KOPT-K1 (cell line): ENCODE data around the gene LMAN1.

Experiments used
- H3K27ac ChIP-seq: fragments of 200-600 bp; sonication (generic); 2 replicates; pipeline ENCODE4 v1.5.1; 2016; ENCODE audit warnings: antibody characterized with exemption, mild to moderate bottlenecking, low read depth, low read length; ENCODE audit not compliant: poor library complexity, severe bottlenecking
- H3K36me3 ChIP-seq: fragments of 200-600 bp; sonication (generic); 2 replicates; pipeline ENCODE4 v1.5.1; 2017; ENCODE audit warnings: antibody characterized with exemption, mild to moderate bottlenecking, low read length, moderate library complexity; ENCODE audit not compliant: insufficient read depth
- H3K9me3 ChIP-seq: fragments of 200-600 bp; sonication (generic); 2 replicates; pipeline ENCODE4 v1.5.1; 2017; ENCODE audit warnings: antibody characterized with exemption, low read length, mild to moderate bottlenecking; ENCODE audit not compliant: insufficient read depth, poor library complexity, severe bottlenecking

The LMAN1 gene, protein sequence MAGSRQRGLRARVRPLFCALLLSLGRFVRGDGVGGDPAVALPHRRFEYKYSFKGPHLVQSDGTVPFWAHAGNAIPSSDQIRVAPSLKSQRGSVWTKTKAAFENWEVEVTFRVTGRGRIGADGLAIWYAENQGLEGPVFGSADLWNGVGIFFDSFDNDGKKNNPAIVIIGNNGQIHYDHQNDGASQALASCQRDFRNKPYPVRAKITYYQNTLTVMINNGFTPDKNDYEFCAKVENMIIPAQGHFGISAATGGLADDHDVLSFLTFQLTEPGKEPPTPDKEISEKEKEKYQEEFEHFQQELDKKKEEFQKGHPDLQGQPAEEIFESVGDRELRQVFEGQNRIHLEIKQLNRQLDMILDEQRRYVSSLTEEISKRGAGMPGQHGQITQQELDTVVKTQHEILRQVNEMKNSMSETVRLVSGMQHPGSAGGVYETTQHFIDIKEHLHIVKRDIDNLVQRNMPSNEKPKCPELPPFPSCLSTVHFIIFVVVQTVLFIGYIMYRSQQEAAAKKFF

DNA sequence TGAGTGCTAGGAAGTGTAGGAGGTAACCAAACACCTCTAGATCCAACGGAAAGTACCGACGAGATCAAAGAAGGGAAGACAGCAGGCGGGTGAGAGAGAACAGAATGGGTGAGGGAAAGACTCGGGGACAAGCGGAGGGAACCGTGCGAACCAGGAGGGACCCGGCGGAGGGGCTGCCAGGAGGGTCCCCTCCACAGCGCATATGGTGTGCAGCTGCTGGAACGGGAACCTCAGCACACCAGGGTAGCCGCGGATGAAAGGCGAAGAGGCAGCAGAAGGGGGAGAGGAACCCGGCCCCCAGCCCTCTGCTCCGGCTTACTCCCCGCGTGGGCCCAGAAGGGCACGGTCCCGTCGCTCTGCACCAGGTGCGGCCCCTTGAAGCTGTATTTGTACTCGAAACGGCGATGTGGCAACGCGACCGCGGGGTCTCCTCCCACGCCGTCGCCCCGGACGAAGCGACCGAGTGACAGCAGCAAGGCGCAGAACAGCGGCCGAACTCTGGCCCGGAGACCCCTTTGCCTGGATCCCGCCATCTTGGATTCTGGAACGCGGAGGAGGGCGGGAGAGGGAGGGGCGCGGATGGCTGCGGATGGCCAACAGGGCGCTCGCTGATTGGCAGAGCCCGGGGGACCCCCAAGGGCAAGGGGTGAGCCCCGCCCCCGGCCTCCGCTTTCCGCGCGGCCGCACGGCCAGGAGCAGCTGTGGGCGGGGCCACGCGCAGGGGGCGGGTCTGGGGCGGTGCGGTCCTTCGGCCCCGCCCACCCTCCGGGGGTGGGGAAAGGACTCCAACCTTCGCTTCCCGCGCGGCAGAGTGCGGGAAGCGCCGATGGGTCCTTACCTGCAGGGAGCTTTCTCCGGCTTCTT lies at the start of gene LMAN1:
TSS of gene LMAN1 (minus strand) at position 554 of the 864 bp plus-strand sequence. CDS start at position 533, 21 bp downstream.
- H3K9me3 ChIP-seq: no peaks in the 10 kb centered on the region
- peak within 1 kb of the TSS; percentile 72 for H3K27ac ChIP-seq
- peaks cover 22% of the 10 kb centered on the region for H3K36me3 ChIP-seq

DNA sequence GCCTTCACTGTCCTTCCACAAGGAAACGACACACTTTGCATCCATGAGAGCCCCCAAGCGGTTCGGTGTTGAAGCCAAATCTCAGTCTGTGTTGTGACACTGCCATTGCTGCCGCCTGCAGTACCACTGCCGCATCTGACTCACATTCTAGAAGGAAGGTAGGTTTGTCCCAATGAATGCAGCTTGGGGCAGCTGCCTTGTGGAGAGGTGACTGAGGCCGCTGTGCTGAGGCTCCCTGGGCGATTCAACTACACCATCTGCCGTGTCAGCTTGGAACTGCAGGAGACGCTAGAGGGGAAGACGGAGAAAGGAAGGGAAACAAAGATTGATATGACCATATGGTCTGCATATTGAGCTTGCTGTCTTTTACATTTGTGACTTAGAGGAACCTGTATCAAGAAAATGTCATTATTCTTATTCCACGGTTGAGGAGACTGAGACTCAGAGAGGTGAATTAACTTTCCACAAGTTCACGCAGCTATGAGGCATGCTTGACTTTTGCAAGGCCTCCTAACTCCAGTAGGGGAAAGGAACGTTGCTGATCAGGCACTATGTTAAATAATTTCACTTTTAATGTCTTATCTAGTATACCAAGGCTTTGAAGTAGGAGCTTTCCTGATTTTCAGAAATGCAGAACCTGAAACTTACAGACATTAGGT lies 43.5 kb upstream of the LMAN1 start:
- Histone ChIP-seq H3K36me3 (no peaks in the 10 kb centered on the region), H3K27ac (no peak overlapping the region), H3K9me3 (no peaks in the 10 kb centered on the region)

DNA sequence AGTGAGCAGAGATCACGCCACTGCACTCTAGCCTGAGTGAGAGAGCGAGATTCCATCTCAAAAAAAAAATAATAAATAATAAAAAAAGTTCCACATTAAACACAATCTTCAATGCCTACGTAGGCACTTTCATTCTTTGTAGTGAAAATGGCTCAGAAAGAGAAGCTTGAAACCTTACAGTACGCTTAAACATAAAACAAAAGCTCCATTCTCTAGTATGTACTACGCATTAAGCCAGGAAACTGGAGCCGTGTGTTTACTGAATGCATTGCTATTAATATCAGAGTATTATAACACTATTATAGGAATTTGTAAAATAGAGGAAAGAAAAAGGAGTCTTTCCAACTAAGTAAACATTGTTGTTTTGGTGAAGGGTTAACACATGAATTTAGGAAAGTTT lies 41.3 kb upstream of the LMAN1 start:
- Histone ChIP-seq H3K36me3 (no peaks in the 10 kb centered on the region), H3K27ac (no peak overlapping the region), H3K9me3 (no peaks in the 10 kb centered on the region)

DNA sequence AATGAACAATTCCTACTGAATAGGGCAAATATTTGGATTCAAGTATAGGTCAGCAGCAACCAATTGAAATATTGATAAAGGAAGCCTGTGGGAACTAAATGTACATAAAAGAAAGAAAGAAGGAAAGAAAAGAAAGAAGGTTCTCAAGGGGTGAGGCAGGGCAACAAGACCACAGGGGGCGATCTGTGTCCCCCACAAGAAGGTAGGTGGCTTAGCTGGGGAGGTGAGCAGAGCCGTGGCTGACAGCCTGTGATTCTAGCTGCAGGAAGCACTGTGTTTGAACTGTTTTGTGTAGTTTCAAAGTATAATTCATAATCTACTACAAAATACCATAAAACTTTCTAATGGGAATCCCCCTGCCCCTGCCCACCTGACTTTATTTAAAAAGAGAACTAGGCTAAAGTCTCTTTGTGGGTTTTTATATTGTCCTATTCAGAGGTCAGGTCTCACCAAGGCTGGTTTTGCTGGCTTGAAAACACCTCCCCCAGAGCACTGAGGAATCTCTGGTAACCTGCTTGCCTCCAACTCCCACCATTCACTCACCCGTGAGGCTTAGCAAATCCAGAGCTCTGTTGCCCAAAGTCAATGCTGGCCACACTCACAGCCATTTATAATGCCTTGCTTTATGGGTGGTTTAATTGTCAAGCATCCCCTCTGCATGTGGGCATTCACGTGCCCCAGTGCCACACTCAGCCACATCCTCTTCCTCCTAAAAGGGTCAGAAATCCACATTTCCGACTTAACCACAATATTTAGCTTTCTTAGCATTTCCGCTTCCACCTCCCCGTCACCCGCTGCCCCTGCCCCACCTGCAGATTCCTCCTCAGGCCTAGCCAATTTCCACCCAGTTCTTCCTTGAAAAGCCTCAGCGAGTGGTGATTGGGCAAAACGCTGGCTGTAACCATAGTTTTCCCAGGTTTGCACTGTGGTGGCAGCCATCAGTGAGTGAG lies 36.4 kb upstream of the LMAN1 start:
- no peaks in the 10 kb centered on the region for H3K9me3 ChIP-seq
- H3K36me3 ChIP-seq: no peaks in the 10 kb centered on the region
- no peak overlapping the region for H3K27ac ChIP-seq

DNA sequence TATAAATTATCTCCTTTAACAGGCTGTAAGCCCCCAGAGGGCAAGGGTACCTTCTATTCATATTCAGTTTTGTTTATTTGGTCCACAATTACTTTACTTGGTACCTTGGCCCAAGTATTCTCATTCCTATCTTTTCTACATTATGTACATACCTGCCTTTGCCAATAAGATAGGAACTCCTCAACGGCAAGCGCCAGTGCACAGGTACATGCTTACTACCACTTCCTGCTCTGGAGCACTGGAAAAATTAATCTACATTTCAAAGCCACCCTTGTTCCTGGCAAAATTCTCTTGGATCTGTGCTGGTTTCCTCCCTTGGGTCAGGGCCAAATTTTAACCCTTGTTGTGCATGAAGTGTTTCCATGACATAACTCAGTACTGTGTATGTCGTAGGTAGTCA lies 34.3 kb upstream of the LMAN1 start:
- Histone ChIP-seq H3K27ac (no peak overlapping the region), H3K9me3 (no peaks in the 10 kb centered on the region), H3K36me3 (no peaks in the 10 kb centered on the region)

DNA sequence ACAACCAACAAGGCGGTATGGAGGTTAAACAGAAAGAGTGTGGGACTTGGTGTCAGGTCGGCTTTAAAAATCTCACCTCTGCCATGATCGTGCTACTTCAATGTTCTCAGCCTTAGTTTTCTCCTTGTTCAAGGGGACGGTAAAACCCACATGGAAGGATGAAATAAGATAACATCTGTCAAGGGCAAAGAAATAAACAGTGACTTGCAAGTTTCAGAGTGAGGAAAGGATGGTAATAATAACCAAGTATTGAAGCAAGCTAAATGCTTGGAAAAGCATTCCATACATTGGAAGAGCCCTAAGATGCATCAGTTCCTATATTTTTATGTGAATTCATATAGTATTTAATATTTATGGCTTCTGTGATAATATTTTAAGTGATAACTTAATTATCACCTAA lies 29.8 kb upstream of the LMAN1 start:
- Histone ChIP-seq H3K27ac (no peak overlapping the region), H3K36me3 (no peaks in the 10 kb centered on the region), H3K9me3 (no peaks in the 10 kb centered on the region)

DNA sequence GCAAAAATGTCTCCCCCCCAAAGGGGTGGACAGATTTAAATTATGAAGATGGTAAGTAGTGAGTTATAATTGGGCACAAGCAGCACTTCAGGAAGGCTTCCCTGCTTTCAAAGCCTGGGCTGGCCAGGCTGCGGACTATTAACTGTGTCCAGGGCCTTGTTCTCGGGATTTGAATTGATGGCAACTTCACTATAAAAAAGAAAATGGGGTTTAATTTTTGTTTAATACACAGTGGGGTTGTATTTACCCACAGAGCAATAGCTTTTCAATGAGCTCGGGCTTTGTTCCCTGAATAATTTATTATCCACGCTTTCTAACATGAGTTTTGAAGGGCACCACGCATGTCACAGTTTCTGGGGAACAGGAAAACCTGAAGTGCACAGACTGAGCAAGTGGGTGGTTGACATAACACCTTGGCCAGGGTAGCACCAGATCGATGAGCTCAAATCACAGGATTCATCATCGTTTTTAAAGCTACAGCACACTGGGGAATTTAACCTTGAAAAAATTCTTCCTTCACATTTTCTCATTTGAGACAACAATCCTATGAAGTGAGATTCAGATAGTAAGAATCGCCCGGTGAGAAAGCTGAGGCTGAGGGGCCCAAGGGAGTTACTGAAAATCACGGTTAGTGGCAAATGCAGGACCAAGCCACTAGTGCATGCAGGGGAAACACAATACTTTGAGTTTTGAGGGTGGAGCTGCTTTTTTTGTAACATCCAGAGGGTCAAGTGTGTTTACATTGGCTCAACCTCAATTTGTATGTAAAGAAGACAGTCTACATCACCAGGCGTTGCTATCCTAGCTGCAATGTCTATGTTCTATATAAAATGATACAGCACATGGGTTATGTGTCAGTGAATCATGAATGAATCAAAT lies 28.9 kb upstream of the LMAN1 start:
- Histone ChIP-seq H3K27ac (no peak overlapping the region), H3K9me3 (no peaks in the 10 kb centered on the region), H3K36me3 (no peaks in the 10 kb centered on the region)

DNA sequence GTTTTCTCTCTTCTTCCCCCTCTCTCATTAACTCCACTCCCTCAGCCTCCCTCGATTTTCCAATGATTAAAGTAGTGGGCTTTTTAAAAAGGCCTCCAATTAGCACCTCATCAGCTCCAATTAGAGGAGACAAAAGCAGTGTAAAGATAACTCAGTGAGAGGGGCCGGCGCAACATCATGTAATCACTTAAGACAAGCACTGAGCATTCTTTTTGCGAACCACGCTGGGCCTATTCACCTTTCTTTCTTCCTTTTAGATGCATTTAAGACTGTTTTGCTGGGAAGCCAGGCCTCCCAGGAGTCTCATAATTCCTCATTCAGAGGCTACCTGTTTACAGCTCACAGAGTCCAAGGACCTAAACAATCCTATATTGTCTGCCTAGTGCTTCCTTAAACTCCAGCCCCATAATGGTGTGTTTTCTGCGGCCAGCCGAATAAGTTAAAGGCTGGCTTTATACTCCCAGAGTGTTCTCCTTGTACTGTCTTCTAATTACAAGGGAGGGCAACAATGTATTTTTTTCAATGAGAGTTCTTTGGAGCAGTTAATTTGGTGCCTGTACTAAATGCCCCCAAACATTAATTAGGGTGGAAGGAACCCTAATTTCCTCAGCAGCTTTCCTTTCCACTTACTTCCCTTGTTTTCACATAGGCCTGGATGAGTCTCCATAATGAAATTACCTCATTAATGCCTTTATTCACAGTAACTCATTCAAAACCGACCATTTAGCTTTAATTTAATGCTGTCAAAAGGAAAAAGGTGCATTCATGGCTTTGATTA lies 28.0 kb upstream of the LMAN1 start:
- no peaks in the 10 kb centered on the region for H3K36me3 ChIP-seq
- H3K9me3 ChIP-seq: no peaks in the 10 kb centered on the region
- no peak overlapping the region for H3K27ac ChIP-seq

DNA sequence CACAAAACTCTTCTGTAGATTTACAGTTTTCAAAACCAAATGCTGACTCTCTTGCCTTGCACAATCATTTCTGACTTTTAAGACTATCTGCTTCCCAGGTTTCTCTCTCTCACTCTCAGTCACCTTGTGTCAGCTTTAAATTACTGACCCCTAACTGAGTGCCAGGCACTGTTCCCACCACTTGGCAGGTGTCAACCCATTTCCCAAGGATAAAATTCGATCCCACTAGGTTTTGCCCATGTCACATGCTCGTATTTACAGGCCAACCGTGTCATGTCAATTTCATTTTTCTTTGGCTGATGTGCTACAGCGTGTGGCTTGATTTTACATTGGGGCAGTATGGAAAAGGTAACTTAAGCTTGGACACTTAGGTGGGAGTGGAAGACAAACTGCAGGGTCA lies 26.1 kb upstream of the LMAN1 start:
- Histone ChIP-seq H3K36me3 (no peaks in the 10 kb centered on the region), H3K9me3 (no peaks in the 10 kb centered on the region), H3K27ac (no peak overlapping the region)

DNA sequence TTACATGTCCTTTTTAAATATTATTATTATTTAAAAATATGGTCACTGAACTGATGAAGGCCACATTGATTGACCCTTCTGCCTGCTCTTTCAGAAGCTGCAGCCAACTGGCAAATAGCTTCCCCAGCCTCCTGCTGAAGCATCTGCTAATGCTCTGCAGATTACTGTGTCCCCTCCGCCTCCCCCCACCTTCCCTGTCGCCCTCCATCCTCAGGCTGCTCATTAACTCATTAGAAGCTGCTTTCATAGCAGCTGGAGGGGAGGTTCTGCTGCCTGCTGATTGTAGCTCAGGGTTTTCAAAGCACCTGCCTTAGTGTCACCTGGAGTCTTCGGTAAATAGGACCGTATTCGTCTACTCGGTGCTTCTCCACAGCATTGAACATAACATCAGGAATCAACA lies 24.8 kb upstream of the LMAN1 start:
- Histone ChIP-seq H3K9me3 (no peaks in the 10 kb centered on the region), H3K36me3 (no peaks in the 10 kb centered on the region), H3K27ac (no peak overlapping the region)

DNA sequence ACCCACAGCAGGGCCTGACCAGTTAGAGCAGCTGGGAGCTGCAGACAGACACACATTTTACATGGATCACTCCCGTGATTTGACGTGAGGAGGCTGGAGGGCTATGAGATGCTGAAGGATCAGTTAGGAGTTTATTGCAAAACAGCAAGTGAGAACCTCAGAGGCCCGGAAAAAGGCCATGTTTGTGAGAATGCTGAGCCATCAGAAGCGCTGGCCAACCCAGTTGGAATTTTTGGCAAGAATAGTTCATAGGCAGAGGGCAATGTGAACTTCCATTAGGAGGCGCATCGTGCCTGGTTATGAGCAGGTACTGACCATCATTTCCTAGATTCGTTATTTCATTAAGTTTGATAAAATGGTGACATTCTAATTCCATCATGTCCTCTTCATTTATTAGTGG lies 23.3 kb upstream of the LMAN1 start:
- H3K36me3 ChIP-seq: no peaks in the 10 kb centered on the region
- no peaks in the 10 kb centered on the region for H3K9me3 ChIP-seq
- H3K27ac ChIP-seq: no peak overlapping the region

DNA sequence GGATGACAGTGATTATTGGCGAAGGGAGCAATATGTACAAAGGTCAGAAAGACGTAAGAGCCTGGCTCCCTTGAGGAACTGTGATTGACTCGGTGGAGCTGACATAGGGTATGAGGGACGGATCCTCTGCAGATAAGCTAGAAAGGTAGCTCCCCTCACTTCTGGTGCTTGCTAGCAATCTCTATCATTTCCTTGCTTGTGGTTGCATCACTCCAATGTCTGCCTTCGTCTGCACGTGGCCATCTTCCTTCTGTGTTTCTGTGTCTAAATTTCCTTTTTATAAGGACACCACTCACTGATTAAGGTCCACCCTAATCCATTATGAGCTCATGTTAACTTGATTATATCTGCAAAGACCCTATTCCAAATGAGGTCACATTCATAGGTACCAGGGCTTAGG lies 22.9 kb upstream of the LMAN1 start:
- no peaks in the 10 kb centered on the region for H3K9me3 ChIP-seq
- H3K36me3 ChIP-seq: no peaks in the 10 kb centered on the region
- no peak overlapping the region for H3K27ac ChIP-seq

DNA sequence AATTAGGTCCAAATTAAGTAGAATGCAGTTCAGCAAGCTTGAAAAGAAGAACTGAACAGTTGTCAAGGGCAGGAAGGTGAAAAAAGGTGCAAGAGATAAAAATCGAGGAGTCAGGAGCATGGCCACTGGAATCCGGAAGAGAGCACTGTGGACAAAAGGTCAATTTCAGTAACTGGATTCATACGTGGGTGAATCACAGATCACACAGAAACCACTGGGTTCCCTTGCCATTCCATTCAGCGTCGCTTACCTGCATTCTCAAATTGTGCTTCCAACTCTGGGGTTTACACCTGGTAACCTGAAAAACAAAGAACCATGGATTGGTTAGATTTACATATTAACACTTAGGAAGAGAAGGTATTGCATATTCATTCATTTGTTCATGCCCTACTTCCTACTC lies 21.6 kb upstream of the LMAN1 start:
- Histone ChIP-seq H3K27ac (no peak overlapping the region), H3K36me3 (no peaks in the 10 kb centered on the region), H3K9me3 (no peaks in the 10 kb centered on the region)
